Tibial nerve (tissue), 4 donors: ENCODE results near the gene PLEKHG5.

Experiments used
- CTCF ChIP-seq, 5 experiments: fragments of 200-600 bp in 3 of 5; fragments of 450-650 bp in 2 of 5; sonication (generic) in 3 of 5; IDR thresholded peaks; one replicate each; pipeline ENCODE4 v1.5.1; 2016 to 2019; ENCODE audit warnings: antibody characterized with exemption in 5 of 5, mild to moderate bottlenecking in 3 of 5, moderate library complexity in 2 of 5
- EP300 ChIP-seq, 2 donors: sonication (generic); formaldehyde crosslinking; IDR thresholded peaks; one replicate each; pipeline ENCODE4 v1.6.1; 2017; ENCODE audit warnings: antibody characterized with exemption in 2 of 2, mild to moderate bottlenecking in 1 of 2
- POLR2A ChIP-seq, 2 donors: fragments of 450-650 bp; IDR thresholded peaks; one replicate each; pipeline ENCODE4 v1.6.1; 2017; ENCODE audit warnings: antibody characterized with exemption in 2 of 2, mild to moderate bottlenecking in 2 of 2, moderate library complexity in 2 of 2

- TF ChIP-seq CTCF (IDR thresholded peaks at IDR 0.05) (no peak), EP300 (IDR thresholded peaks at IDR 0.05) (no peak), POLR2A (IDR thresholded peaks at IDR 0.05) (no peak)
Observed at GRCh38 chr1:6490181-6491080, 1.0 kb downstream of the PLEKHG5 start.
